Measurements from ENCODE around the gene DNER.

DNER gene

GRCh38 chr2:229372207-229372606 lies 342.1 kb downstream of the DNER start:
- Histone ChIP-seq H3K27ac (ENCODE audit: low read depth, low read length) (no peak overlapping the region), H3K4me3 (ENCODE audit: low read depth, low read length) (no peak overlapping the region), H3K9ac (ENCODE audit: low read depth, low read length) (no peak overlapping the region), H3K36me3 (ENCODE audit: control insufficient read depth, insufficient read depth, low read length) (no peaks in the 10 kb centered on the region), H3K27me3 (ENCODE audit: control insufficient read depth, insufficient read depth, low read length) (no peaks in the 10 kb centered on the region), H3K4me1 (ENCODE audit: control insufficient read depth, insufficient read depth, low read length) (no peaks in the 10 kb centered on the region), H3K9me3 (ENCODE audit: control insufficient read depth, insufficient read depth, low read length) (0 out of 2 replicates have a peak, but pooled peaks cover 3% of the 10 kb centered on the region)

GRCh38 chr2:229371086-229371485 lies 343.3 kb downstream of the DNER start:
- Histone ChIP-seq H3K27me3 (ENCODE audit: control insufficient read depth, insufficient read depth, low read length) (no peaks in the 10 kb centered on the region), H3K9ac (ENCODE audit: low read depth, low read length) (no peak overlapping the region), H3K4me3 (ENCODE audit: low read depth, low read length) (no peak overlapping the region), H3K36me3 (ENCODE audit: control insufficient read depth, insufficient read depth, low read length) (no peaks in the 10 kb centered on the region), H3K27ac (ENCODE audit: low read depth, low read length) (no peak overlapping the region), H3K9me3 (ENCODE audit: control insufficient read depth, insufficient read depth, low read length) (0 out of 2 replicates have a peak, but pooled peaks cover 3% of the 10 kb centered on the region), H3K4me1 (ENCODE audit: control insufficient read depth, insufficient read depth, low read length) (no peaks in the 10 kb centered on the region)

DNA sequence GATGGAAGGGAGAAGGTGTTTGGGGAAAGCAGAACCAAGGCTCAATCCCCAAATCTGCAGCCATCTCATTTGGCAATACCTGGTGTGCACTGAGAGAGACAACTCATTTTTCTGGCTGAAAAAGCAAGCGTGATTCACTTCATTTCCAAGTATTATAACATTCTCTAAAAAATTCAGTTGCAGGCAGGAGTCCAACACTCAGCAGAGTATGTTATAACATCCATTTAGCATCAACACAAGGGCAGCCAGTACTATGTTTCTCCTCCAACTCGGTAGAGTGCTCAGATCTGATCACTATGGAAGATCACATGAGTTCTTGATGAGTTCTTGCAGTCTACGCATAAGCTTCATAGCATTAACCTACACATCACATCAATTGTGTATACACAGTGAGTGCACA lies 343.8 kb downstream of the DNER start:
- Histone ChIP-seq H3K27ac (ENCODE audit: low read depth, low read length) (no peak overlapping the region), H3K4me3 (ENCODE audit: low read depth, low read length) (no peak overlapping the region), H3K36me3 (ENCODE audit: control insufficient read depth, insufficient read depth, low read length) (no peaks in the 10 kb centered on the region), H3K4me1 (ENCODE audit: control insufficient read depth, insufficient read depth, low read length) (no peaks in the 10 kb centered on the region), H3K9me3 (ENCODE audit: control insufficient read depth, insufficient read depth, low read length) (0 out of 2 replicates have a peak, but pooled peaks cover 3% of the 10 kb centered on the region), H3K27me3 (ENCODE audit: control insufficient read depth, insufficient read depth, low read length) (no peaks in the 10 kb centered on the region), H3K9ac (ENCODE audit: low read depth, low read length) (no peak overlapping the region)

- H3K27ac ChIP-seq (ENCODE audit: low read depth, low read length) = no peak overlapping the region
- H3K36me3 ChIP-seq (ENCODE audit: control insufficient read depth, insufficient read depth, low read length) = no peaks in the 10 kb centered on the region
- no peak overlapping the region for H3K9ac ChIP-seq (ENCODE audit: low read depth, low read length)
- no peaks in the 10 kb centered on the region for H3K9me3 ChIP-seq (ENCODE audit: control insufficient read depth, insufficient read depth, low read length)
- H3K4me1 ChIP-seq (ENCODE audit: control insufficient read depth, insufficient read depth, low read length) = peaks cover 7% of the 10 kb centered on the region; the same call in 1 of the 2 replicates
- H3K27me3 ChIP-seq (ENCODE audit: control insufficient read depth, insufficient read depth, low read length) = no peaks in the 10 kb centered on the region
- H3K4me3 ChIP-seq (ENCODE audit: low read depth, low read length) = no peak overlapping the region
Measured at GRCh38 chr2:229363185-229363814, 351.1 kb downstream of the DNER start.

- Histone ChIP-seq H3K27ac (ENCODE audit: low read depth, low read length) (no peak overlapping the region), H3K9me3 (ENCODE audit: control insufficient read depth, insufficient read depth, low read length) (peaks cover 18% of the 10 kb centered on the region), H3K4me3 (ENCODE audit: low read depth, low read length) (no peak overlapping the region), H3K27me3 (ENCODE audit: control insufficient read depth, insufficient read depth, low read length) (no peaks in the 10 kb centered on the region), H3K36me3 (ENCODE audit: control insufficient read depth, insufficient read depth, low read length) (no peaks in the 10 kb centered on the region), H3K9ac (ENCODE audit: low read depth, low read length) (no peak overlapping the region), H3K4me1 (ENCODE audit: control insufficient read depth, insufficient read depth, low read length) (no peaks in the 10 kb centered on the region)
Measured at GRCh38 chr2:229350883-229351282, 363.5 kb downstream of the DNER start.

GRCh38 chr2:229350117-229350805 lies 364.1 kb downstream of the DNER start:
- H3K4me1 ChIP-seq (ENCODE audit: control insufficient read depth, insufficient read depth, low read length) = no peaks in the 10 kb centered on the region
- no peak overlapping the region for H3K4me3 ChIP-seq (ENCODE audit: low read depth, low read length)
- no peaks in the 10 kb centered on the region for H3K27me3 ChIP-seq (ENCODE audit: control insufficient read depth, insufficient read depth, low read length)
- peaks cover 18% of the 10 kb centered on the region for H3K9me3 ChIP-seq (ENCODE audit: control insufficient read depth, insufficient read depth, low read length)
- H3K36me3 ChIP-seq (ENCODE audit: control insufficient read depth, insufficient read depth, low read length) = no peaks in the 10 kb centered on the region
- no peak overlapping the region for H3K27ac ChIP-seq (ENCODE audit: low read depth, low read length)
- no peak overlapping the region for H3K9ac ChIP-seq (ENCODE audit: low read depth, low read length)

DNA sequence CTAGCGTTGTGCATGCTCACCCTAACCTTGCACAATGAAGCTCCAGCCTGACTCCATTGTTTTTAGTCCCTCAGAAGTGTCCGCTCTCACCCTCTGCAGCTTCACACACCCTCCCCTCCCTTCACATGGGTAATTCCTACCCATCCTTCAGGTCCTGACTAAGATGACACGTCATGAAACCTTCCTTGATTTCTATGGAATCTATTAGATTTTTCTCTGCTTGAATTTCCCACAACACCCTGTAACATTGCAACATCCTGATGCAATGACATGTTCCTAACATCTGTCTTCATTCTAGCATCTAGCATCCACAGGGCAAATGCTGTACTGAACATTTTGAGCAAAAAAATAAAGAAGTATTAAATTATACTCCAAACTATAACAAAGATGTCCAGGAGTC lies 366.2 kb downstream of the DNER start:
- H3K4me3 ChIP-seq (ENCODE audit: low read depth, low read length) = no peak overlapping the region
- H3K4me1 ChIP-seq (ENCODE audit: control insufficient read depth, insufficient read depth, low read length) = no peaks in the 10 kb centered on the region
- no peak overlapping the region for H3K27ac ChIP-seq (ENCODE audit: low read depth, low read length)
- no peaks in the 10 kb centered on the region for H3K27me3 ChIP-seq (ENCODE audit: control insufficient read depth, insufficient read depth, low read length)
- H3K36me3 ChIP-seq (ENCODE audit: control insufficient read depth, insufficient read depth, low read length) = no peaks in the 10 kb centered on the region
- peaks cover 18% of the 10 kb centered on the region for H3K9me3 ChIP-seq (ENCODE audit: control insufficient read depth, insufficient read depth, low read length)
- no peak overlapping the region for H3K9ac ChIP-seq (ENCODE audit: low read depth, low read length)

GRCh38 chr2:229346816-229347540 lies 367.4 kb downstream of the DNER start:
- Histone ChIP-seq H3K27ac (ENCODE audit: low read depth, low read length) (no peak overlapping the region), H3K4me3 (ENCODE audit: low read depth, low read length) (no peak overlapping the region), H3K27me3 (ENCODE audit: control insufficient read depth, insufficient read depth, low read length) (no peaks in the 10 kb centered on the region), H3K4me1 (ENCODE audit: control insufficient read depth, insufficient read depth, low read length) (no peaks in the 10 kb centered on the region; the same call in 1 of the 2 replicates), H3K36me3 (ENCODE audit: control insufficient read depth, insufficient read depth, low read length) (no peaks in the 10 kb centered on the region), H3K9me3 (ENCODE audit: control insufficient read depth, insufficient read depth, low read length) (peaks cover 18% of the 10 kb centered on the region), H3K9ac (ENCODE audit: low read depth, low read length) (no peak overlapping the region)

GRCh38 chr2:229344955-229345354 lies 369.4 kb downstream of the DNER start:
- peaks cover 13% of the 10 kb centered on the region for H3K9me3 ChIP-seq (ENCODE audit: control insufficient read depth, insufficient read depth, low read length)

DNA sequence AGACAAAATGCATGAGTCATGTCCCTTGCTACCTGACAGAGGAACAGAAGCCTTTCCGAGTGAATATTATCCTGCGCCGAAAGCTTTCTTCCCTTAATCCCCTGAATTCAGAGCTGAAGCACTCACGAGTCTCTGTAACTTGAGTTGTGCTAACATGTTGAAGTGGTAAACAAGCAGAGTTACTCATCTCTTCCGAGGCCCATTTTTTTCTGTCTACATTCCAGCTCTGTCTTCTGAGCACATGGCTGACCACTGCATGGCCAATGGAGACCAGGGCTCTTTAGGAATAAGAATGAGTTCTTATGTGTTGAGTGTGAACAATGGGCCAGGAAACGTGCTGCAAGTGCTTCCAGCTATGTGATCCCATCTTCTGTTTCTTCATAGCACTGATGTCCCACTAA lies 370.2 kb downstream of the DNER start:
- Histone ChIP-seq H3K4me3 (ENCODE audit: low read depth, low read length) (no peak overlapping the region), H3K27ac (ENCODE audit: low read depth, low read length) (no peak overlapping the region), H3K36me3 (ENCODE audit: control insufficient read depth, insufficient read depth, low read length) (no peaks in the 10 kb centered on the region), H3K9me3 (ENCODE audit: control insufficient read depth, insufficient read depth, low read length) (peaks cover 8% of the 10 kb centered on the region), H3K9ac (ENCODE audit: low read depth, low read length) (no peak overlapping the region), H3K27me3 (ENCODE audit: control insufficient read depth, insufficient read depth, low read length) (no peaks in the 10 kb centered on the region), H3K4me1 (ENCODE audit: control insufficient read depth, insufficient read depth, low read length) (no peaks in the 10 kb centered on the region; the same call in 1 of the 2 replicates)

More at GRCh38 chr2:229344955-229345354, 369.4 kb downstream of the DNER start:
- H3K36me3 ChIP-seq (ENCODE audit: control insufficient read depth, insufficient read depth, low read length) = no peaks in the 10 kb centered on the region
- no peaks in the 10 kb centered on the region; the same call in 1 of the 2 replicates for H3K4me1 ChIP-seq (ENCODE audit: control insufficient read depth, insufficient read depth, low read length)
- no peak overlapping the region for H3K27ac ChIP-seq (ENCODE audit: low read depth, low read length)
- no peak overlapping the region for H3K4me3 ChIP-seq (ENCODE audit: low read depth, low read length)
- no peak overlapping the region for H3K9ac ChIP-seq (ENCODE audit: low read depth, low read length)
- no peaks in the 10 kb centered on the region for H3K27me3 ChIP-seq (ENCODE audit: control insufficient read depth, insufficient read depth, low read length)

DNA sequence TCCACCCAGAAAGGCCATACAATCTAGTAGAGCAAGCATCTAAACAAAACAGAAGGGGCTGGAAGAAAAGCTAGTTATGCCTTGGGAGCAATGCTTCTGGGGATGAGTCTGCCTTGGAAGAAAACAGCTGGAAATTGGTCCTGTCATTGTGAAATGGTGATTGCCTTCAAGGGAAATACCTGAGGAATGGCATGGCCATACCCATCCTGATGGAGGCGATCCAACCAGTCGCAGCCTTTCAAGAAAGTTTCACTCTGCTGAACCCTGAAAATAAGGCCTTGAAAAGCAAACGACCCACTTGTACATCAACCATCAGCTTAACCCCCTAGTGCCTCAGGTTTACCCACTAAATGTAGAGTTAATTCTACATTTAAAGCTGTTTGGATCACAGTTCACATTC lies 370.7 kb downstream of the DNER start:
- no peak overlapping the region for H3K9ac ChIP-seq (ENCODE audit: low read depth, low read length)
- H3K27me3 ChIP-seq (ENCODE audit: control insufficient read depth, insufficient read depth, low read length) = no peaks in the 10 kb centered on the region
- H3K36me3 ChIP-seq (ENCODE audit: control insufficient read depth, insufficient read depth, low read length) = no peaks in the 10 kb centered on the region
- no peak overlapping the region for H3K27ac ChIP-seq (ENCODE audit: low read depth, low read length)
- no peak overlapping the region for H3K4me3 ChIP-seq (ENCODE audit: low read depth, low read length)
- H3K9me3 ChIP-seq (ENCODE audit: control insufficient read depth, insufficient read depth, low read length) = peaks cover 4% of the 10 kb centered on the region; the same call in 1 of the 2 replicates
- no peaks in the 10 kb centered on the region; the same call in 1 of the 2 replicates for H3K4me1 ChIP-seq (ENCODE audit: control insufficient read depth, insufficient read depth, low read length)

All from HUES48 (cell line).